GM19452 (cell line): ENCODE data around the gene MYADML2.

ENCODE experiments used
- ATAC-seq: cut with Tn5 transposase; IDR thresholded peaks from one replicate; pipeline ENCODE4 v1.9.1; 2021; ENCODE audit not compliant: unreplicated experiment

MYADML2 gene

DNA sequence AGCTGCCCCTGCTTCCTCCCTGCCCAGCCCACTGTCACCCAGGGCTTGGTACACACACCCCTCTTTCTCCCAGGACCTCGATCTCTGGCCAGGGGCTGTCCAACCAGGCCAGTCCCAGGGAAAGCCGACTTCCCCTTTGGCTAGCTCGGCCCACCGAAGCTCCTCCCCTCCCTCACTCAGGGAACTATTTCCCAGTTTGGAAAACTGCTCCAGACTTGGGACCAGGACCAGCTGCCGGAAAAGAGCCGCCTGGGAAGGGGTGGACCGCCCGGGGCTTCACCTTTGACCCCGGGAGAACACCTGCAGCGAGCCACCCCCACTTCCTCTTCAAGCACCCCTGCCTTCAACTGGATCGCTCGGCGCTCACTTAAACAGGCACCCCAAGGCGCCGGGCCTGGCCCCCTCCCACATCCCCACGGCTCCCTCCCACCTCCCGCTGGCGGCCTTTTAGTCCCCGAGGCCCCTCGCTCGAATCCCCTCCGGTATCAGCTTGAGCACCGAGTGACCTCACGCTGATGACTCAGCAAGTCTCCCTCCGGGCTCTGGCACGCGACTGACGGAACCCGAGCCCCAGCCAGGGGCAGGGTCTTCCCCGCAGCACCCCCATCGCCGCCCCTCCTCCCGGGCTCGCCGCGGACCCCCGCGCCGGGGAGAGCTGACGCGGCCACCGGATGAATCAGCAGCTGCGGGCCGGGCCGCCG lies 20.4 kb downstream of the MYADML2 start:
- peak; percentile 26 for ATAC-seq

- no peak for ATAC-seq
Observed at GRCh38 chr17:81925860-81926450, 21.1 kb downstream of the MYADML2 start.

- ATAC-seq, result no peak
Observed at GRCh38 chr17:81924557-81925532, 22.2 kb downstream of the MYADML2 start.

- no peak for ATAC-seq
Observed at GRCh38 chr17:81923302-81924260, 23.5 kb downstream of the MYADML2 start.

DNA sequence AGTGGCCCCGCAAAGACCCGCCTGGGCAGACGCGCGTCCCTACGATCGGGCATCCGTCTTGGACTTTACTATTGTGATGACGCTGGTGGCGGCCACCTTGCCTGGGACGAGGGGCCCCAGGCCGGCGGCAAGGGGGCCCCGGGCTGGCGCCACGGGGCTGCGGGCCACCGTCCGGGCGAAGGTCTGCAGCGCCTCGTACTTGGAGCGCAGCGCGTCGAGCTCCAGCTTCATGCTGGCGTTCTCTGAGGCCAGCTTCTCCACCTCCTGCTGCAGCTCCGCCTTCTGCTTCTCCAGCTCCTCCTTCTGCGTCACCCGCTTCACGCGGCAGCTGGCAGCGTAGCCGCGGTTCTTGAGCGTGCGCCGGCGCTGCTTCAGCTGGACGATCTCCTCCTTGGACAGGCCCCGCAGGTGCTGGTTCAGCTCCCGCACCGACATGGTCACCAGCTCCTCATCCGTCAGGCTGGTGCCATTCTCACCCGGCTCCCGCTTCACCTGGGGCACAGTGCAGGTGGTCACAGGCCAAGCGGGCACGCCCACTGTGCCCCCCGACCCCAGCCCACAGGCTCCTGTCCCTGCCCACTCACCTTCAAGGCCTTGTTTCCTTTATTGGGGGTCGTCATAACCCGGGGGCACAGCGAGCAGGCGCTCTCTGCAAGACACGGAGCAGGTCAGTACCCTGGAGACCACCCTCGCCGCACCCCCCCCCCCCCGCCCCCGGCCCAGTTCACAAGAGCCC lies 24.3 kb downstream of the MYADML2 start:
- no peak for ATAC-seq

GRCh38 chr17:81921996-81922565 lies 25.0 kb downstream of the MYADML2 start:
- no peak for ATAC-seq

DNA sequence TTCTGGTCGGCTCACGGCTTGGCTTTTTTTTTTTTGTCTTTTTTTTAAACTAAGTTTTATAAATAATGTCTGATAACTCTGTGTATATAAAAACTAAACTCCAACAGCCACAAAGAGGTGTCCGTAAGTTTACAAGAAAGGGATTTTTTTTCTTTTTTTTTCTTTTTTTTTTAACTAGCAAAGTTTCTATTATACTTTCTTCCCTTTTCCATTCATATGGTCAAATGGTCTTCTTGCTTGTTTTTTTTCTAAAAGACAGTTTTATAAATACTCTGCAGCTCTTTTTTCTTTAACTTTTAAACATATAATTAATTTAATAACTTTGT lies 25.5 kb downstream of the MYADML2 start:
- ATAC-seq, result no peak

GRCh38 chr17:81920612-81921536 lies 26.2 kb downstream of the MYADML2 start:
- no peak for ATAC-seq

GRCh38 chr17:81918832-81919545 lies 28.0 kb downstream of the MYADML2 start:
- no peak for ATAC-seq

DNA sequence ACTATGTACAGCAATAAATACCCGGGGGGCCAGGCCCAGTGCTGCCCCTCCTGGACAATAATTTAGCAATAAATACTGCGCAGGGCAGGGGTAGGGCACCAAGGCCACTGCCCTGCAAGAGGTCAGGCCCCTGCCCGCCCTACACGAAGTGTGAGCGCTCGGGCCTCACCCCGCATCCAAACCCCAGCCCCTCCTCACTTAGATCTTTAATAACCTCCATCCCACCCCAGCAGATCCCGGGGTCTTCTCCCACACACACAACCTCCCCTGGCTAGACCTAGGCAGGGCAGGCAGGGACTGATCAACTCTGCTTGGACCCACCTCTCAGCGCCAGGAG lies 28.7 kb downstream of the MYADML2 start:
- peak; percentile 7 for ATAC-seq

GRCh38 chr17:81917565-81918332 lies 29.3 kb downstream of the MYADML2 start, which contains the start of gene SIRT7:
SIRT7 (minus strand) TSS chr17:81918176; CDS start chr17:81918131, 45 bp downstream.
- peak; percentile 70 for ATAC-seq

GRCh38 chr17:81916234-81917001 lies 30.6 kb downstream of the MYADML2 start:
- ATAC-seq, result no peak

DNA sequence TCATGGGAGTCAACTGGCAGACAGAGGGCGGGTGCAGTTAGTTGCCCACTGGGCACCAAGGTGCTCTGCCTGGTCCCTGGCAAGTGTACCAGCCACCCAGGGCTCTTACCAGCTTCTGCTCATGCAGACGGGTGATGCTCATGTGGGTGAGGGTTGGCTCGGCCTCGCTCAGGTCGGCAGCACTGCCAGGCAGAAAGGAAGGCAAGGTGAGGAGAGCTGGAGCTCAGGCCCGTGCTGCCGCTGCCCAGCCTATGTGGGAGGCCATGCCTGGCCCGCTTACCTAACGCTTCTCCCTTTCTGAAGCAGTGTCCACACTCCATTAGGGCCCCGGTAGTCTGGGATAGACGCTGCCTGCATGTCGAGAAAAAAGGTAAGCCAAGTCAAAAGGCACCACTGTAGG lies 31.7 kb downstream of the MYADML2 start:
- no peak for ATAC-seq

DNA sequence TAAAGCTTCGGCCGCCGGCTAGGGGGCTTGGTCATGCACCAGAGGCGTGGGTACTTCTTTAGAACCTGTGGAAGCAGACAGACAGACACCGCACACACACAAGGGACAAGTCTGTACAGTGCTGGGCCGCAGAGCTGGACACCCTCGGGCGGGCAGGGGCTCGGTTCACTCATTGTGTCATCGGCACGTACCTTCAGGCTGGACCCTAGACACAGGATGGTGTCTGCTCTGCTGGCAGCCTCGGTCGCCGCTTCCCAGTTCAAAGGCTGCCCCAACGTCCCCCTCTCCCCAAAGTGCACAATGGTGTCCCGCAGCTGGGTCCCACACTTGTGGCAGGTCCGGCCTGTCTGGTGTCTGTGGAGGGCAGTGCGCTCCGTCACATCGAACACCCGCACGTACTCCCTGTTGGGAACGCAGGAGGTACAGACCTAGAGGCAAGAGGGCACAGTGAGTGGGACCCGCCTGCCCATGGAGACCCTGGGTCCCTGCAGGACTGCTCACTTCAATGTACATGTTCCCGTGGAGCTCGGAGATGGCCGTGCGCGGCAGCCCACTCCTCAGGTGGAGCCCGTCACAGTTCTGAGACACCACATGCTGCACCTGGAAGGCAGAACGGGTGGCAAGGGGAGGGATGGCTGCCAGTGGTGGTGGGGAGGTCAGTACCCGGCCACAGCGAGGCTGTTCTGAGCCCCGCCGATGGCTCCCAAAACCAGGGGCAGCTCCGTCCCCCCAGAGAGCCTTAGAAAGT lies 32.8 kb downstream of the MYADML2 start:
- ATAC-seq, result no peak

- no peak for ATAC-seq
Observed at GRCh38 chr17:81913394-81914102, 33.5 kb downstream of the MYADML2 start.
